Activated T-helper 2 cell treated with anti-CD3 and anti-CD28 coated beads, Interferon-gamma antibody, Interleukin-2, Interleukin-4, amounts not matched to agents 10 μg/mL and 5 μg/mL and 100 μg/mL, durations not matched to agents 14 hours and 24 hours and 36 hours (primary cell): ENCODE measurements around the gene KDM4C. TPM values are rescaled to one million over a fixed set of nuclear protein-coding genes. Genes with fewer than 3 reads are reported as not detected.
A peak's percentile ranks its signal among the peaks of the same experiment; 100 is the strongest.
"Not testable (repeated sequence)": the region's sequence is repeated elsewhere in the genome, so short reads cannot be mapped to it uniquely, and the experiment has no call there.

ENCODE experiments used
- DNase-seq: peaks from one replicate; pipeline ENCODE4 v3.0.0; 2021; ENCODE audit warnings: low spot score
- H3K27ac Mint-ChIP-seq: one replicate; pipeline ENCODE4 v1.8.0; 2021; ENCODE audit warnings: mixed read lengths
- H3K27me3 Mint-ChIP-seq: one replicate; pipeline ENCODE4 v1.8.0; 2021; ENCODE audit warnings: low read depth, mixed read lengths
- H3K36me3 Mint-ChIP-seq: one replicate; pipeline ENCODE4 v1.8.0; 2021; ENCODE audit warnings: low read depth, mixed read lengths
- H3K4me1 Mint-ChIP-seq: one replicate; pipeline ENCODE4 v1.8.0; 2021; ENCODE audit warnings: low read depth, mixed read lengths
- H3K4me3 Mint-ChIP-seq: one replicate; pipeline ENCODE4 v1.8.0; 2021; ENCODE audit warnings: low read depth, mild to moderate bottlenecking, moderate library complexity, mixed read lengths
- H3K9me3 Mint-ChIP-seq: one replicate; pipeline ENCODE4 v1.8.0; 2021; ENCODE audit warnings: mixed read lengths
- intact Hi-C: fragments of 100-400 bp; cut with micrococcal nuclease; formaldehyde crosslinking; loops from one replicate; pipeline ENCODE4 v1.15.1; 2023
- total RNA-seq: library from RNA; stranded (reverse); gene quantifications from 2 replicates; pipeline ENCODE4 v1.2.3, GENCODE V29; 2022

The KDM4C gene
- total RNA-seq, 1 donor from 2014 or later, result 38.4 TPM

DNA sequence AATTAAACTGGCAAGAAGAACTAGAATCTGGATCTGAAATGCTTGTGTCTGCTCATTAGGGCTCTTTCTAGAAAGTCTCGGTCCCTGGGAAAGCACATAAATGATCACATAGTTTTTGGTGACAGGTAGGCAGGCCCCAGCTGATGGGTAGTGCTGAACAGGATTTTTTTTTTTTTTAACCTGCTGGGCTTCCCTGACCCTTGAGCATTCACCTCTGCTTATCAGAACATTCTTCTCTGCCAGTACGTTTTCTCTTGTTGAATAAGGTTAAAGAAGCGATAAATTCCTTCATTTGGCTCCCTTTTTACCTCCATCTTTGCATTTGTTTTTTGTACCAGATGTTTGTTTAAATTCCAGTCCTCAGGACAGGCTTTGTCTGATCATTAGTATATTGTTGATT, 8.8 kb downstream of the KDM4C start:
- Mint-ChIP-seq H3K4me3 (no peak overlapping the region), H3K4me1 (peaks cover 31% of the 10 kb centered on the region), H3K27ac (no peak overlapping the region), H3K9me3 (peaks cover 6% of the 10 kb centered on the region), H3K27me3 (no peaks in the 10 kb centered on the region), H3K36me3 (peaks cover 17% of the 10 kb centered on the region)
- intact Hi-C loops, result no loop called here
- DNase-seq, result no peak

DNA sequence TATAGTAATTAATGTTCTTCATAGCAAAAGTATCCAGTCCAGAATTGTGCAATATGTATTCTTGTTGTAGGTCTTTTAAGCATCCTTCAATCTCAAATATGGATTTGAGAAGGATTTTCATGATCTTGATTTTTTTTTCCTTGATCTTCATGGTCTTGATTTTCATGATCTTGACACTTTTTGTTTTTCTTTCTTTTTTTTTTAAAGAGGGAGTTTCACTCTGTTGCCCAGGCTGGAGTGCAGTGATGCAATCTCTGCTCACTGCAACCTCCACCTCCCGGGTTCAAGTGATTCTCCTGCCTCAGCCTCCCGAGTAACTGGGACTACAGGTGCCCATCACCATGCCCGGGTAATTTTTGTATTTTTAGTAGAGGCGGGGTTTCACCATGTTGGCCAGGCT, 10.8 kb downstream of the KDM4C start:
- DNase-seq, H3K27me3 Mint-ChIP-seq, H3K27ac Mint-ChIP-seq, H3K36me3 Mint-ChIP-seq, H3K4me3 Mint-ChIP-seq, H3K9me3 Mint-ChIP-seq, intact Hi-C loops: not testable (repeated sequence)
- peaks cover 23% of the 10 kb centered on the region for H3K4me1 Mint-ChIP-seq

DNA sequence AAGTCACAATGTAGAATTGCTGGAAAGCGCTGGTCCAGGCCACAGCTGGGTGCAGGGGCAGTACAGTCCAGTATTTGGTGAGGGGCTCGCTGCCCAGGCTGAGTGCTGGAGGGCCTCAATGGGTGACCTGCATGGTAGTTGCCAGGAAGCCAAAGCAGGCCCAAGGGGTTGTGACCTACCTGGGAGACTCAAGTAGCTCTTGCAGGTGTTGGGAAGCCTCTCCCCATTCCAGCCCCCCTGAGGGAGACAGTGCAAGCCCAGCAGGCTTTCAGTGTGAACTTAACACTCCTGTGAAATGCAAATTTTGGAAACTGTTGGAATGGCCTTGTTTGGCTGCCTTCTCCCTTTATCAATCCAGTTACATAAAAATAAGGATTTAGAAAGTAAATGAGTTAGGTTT, 13.9 kb downstream of the KDM4C start:
- intact Hi-C loops, result no loop called here
- Mint-ChIP-seq H3K36me3 (peaks cover 6% of the 10 kb centered on the region), H3K4me3 (no peak overlapping the region), H3K9me3 (no peaks in the 10 kb centered on the region), H3K4me1 (peaks cover 8% of the 10 kb centered on the region), H3K27ac (no peak overlapping the region), H3K27me3 (no peaks in the 10 kb centered on the region)
- no peak for DNase-seq

DNA sequence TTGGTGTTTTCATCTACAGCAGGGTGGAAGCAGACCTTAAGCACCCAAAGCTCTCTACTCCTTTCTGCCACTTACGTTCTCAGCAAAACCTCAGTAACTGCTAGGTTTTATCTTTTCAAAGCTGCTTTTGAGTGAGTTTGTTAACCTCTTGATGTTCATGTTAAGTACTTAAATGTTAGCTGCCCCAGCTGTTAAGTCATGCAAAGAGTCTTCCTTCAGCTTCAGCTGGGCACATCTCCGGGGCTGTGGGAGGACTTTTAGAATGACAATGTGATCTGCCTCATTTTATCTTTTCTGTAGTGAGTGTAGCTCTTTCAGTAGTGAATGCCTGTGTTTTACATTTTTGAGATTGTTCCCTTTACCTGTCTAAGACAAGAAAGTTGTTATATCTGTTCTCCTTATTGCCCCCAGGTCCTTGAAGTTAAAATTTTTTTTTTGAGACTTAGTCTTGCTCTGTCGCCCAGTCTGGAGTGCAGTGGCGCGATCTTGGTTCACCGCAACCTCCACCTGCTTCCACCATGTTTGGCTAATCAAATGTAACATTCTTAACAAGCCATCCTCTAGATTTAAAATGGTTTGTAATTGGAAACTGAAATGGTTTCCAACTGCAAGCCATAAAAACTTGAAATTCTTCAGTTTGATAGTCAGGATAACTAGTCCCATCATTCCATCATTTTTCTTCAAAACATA, 19.6 kb downstream of the KDM4C start:
- H3K4me1 Mint-ChIP-seq, result peaks cover 16% of the 10 kb centered on the region
- peaks cover 9% of the 10 kb centered on the region for H3K36me3 Mint-ChIP-seq
- no peak overlapping the region for H3K4me3 Mint-ChIP-seq
- H3K27ac Mint-ChIP-seq, result peak overlapping the region; percentile 10
- intact Hi-C loops, result no loop called here
- H3K9me3 Mint-ChIP-seq, result no peaks in the 10 kb centered on the region
- DNase-seq, result no peak
- no peaks in the 10 kb centered on the region for H3K27me3 Mint-ChIP-seq

DNA sequence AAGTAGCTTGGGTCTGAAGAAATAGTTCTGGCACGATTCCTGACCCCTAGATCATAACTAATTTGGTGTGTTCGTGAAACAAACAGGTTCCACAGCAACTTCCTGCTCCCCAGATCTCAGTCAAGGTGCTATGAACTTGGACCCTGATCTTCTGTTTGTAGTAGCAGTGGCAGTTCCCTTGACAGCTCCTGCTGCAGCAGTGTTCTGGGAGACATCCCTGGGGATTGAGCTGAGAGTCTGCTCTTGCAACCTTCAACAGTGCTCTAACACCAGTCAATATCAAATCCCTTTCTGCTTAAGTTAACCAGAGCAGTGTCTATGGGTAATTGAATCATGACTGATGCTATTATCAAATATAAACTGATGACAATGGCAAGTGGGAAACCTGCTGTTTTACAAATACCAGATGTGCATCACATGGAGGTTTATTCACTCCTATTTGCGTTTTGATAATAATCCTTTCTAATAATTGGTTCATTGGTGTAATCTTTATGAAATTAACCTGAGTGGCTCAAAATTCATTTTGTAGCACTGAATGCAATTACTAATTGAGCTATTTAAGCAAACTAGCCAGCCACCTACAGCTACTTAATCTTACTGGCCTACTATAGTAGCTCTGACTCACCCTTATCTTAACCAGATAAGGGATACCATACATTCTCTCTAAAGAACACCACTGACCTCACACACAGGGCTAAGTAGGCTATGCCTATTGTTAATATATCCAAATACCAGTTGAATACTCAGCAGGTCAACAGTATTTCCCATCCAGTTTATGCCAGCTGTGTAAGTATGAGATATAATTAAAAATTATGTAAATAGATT, 21.9 kb downstream of the KDM4C start:
- peaks cover 30% of the 10 kb centered on the region for H3K4me1 Mint-ChIP-seq
- H3K9me3 Mint-ChIP-seq, result no peaks in the 10 kb centered on the region
- no peak overlapping the region for H3K27ac Mint-ChIP-seq
- no peak for DNase-seq
- no peaks in the 10 kb centered on the region for H3K27me3 Mint-ChIP-seq
- peaks cover 9% of the 10 kb centered on the region for H3K36me3 Mint-ChIP-seq
- intact Hi-C loops, result no loop called here
- H3K4me3 Mint-ChIP-seq, result no peak overlapping the region

DNA sequence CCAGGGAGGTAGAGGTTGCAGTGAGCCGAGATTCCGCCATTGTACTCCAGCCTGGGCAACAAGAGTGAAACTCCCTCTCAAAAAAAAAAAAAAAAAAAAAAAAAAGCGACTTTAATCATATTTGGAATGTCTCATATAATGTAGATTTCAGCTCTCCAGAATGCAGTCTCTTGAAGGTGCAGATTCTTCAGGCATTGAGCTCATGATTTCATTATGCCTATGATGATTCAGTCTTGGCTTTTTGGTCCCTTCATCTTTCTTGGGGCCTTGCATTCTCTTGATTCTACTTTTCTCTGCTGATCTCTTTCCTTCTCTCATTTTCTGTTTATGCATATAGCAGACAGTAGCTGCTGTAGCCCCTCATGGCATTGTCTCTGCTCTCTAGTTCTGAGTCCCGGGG, 22.9 kb downstream of the KDM4C start:
- DNase-seq, result no peak
- Mint-ChIP-seq H3K4me3 (no peak overlapping the region), H3K27me3 (no peaks in the 10 kb centered on the region), H3K36me3 (peaks cover 3% of the 10 kb centered on the region), H3K9me3 (no peaks in the 10 kb centered on the region), H3K27ac (no peak overlapping the region), H3K4me1 (peaks cover 30% of the 10 kb centered on the region)
- intact Hi-C loops, result no loop called here

DNA sequence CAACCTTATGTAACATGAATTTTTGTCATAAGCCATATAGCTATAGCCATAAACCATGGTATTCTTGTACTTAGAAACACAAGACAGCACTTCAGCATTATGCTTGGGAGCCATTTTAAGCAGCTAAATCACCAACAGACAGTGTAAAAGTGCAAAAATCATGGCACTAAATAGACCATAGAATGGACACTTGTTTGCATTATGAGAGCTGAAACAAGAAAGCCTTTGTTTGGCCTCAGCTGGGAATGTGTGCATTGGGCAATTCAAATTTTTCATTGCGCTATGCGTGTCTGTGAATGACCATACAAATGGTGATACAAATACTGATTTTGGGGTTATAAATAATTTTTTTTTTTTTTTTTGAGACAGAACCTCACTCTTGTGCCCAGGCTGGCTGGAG, 23.7 kb downstream of the KDM4C start:
- H3K4me3 Mint-ChIP-seq, result no peak overlapping the region
- DNase-seq, result no peak
- H3K36me3 Mint-ChIP-seq, result peaks cover 3% of the 10 kb centered on the region
- peaks cover 33% of the 10 kb centered on the region for H3K4me1 Mint-ChIP-seq
- no peaks in the 10 kb centered on the region for H3K9me3 Mint-ChIP-seq
- H3K27me3 Mint-ChIP-seq, result no peaks in the 10 kb centered on the region
- intact Hi-C loops, result no loop called here
- H3K27ac Mint-ChIP-seq, result no peak overlapping the region

DNA sequence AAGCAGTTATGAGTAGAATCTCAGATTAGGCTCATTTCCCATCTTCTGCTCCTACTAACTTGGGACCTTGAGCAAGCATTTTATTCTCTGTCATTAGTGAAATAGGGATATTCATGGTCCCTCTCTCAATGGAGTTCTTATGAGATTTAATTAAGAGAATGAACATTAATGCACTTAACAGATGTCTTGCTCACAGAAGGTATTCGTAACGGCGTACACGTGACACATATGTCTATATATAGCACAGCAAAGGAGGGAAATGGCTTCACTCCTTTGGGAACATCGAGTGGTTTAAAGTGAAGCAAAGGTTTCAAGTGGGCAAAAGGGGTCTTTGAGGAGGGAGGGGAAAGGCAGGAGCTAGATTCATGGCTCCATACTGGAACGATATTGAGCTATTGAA, 24.6 kb downstream of the KDM4C start:
- no peak for DNase-seq
- Mint-ChIP-seq H3K4me1 (peaks cover 28% of the 10 kb centered on the region), H3K4me3 (no peak overlapping the region), H3K27ac (no peak overlapping the region), H3K9me3 (no peaks in the 10 kb centered on the region), H3K36me3 (peaks cover 3% of the 10 kb centered on the region), H3K27me3 (no peaks in the 10 kb centered on the region)
- intact Hi-C loops, result no loop called here

DNA sequence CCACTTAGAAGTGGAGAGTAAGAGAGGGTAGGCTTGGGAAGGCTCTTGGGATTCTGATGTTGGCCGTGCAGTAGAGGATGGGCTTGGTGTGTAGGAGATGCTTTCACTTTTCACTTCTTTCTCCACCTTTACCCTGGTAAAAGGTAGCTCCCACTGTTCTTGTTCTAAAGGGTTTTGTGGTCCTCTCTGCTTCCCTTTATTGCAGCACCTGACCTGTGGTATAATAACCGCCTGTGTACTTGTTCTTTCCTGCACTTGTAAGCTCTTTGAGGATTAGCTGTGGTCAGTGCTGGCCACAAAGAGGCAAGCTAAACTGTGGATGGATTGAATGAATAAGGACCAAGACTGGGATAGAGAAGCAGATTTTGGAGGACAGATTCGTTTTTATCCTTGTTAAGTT, 25.2 kb downstream of the KDM4C start:
- Mint-ChIP-seq H3K27ac (no peak overlapping the region), H3K4me1 (peaks cover 29% of the 10 kb centered on the region), H3K27me3 (no peaks in the 10 kb centered on the region), H3K36me3 (peaks cover 3% of the 10 kb centered on the region), H3K9me3 (no peaks in the 10 kb centered on the region), H3K4me3 (no peak overlapping the region)
- DNase-seq, result no peak
- intact Hi-C loops, result no loop called here

DNA sequence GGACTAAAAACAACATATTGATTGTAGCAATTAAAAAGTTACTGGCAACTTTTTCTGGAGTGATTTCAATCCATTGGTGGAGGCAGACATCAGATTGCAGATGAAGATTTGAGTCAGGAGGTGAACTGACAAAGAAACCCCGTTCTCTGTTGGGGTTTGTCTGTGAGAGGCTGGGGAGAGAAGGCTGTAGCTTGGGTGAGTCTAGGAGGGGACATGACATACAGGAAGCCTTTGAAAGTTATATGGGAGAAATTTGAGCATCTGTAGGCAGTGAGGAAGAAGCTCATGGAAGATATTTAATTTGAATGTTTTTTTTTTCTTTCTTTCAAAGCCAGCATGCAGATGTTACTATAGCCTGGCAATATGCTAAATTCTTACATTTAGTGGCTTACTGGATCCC, 26.0 kb downstream of the KDM4C start:
- Mint-ChIP-seq H3K36me3 (peaks cover 3% of the 10 kb centered on the region), H3K27me3 (no peaks in the 10 kb centered on the region), H3K4me1 (peaks cover 32% of the 10 kb centered on the region), H3K9me3 (no peaks in the 10 kb centered on the region), H3K27ac (no peak overlapping the region), H3K4me3 (no peak overlapping the region)
- intact Hi-C loops, result no loop called here
- no peak for DNase-seq

DNA sequence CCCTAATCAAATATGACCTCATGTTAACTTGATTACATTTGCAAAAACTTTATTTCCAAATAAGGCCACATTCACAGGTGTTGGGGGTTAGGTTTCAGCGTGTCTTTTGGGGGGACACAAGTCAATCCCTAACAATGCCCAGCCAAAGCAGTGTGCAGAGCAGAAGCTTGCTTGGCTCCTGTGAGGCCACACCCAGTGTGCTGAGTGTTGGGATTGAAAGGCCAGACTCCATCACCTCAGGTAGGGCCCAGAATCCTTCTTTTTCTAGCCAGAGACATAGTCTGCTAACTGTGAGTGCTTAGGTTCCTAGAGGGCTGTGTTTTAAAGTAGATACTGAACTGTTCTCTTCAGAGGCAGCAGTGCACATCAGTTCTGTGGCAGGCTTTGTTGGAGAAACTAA, 27.9 kb downstream of the KDM4C start:
- Mint-ChIP-seq H3K9me3 (no peaks in the 10 kb centered on the region), H3K36me3 (peaks cover 3% of the 10 kb centered on the region), H3K4me1 (peaks cover 29% of the 10 kb centered on the region)

DNA sequence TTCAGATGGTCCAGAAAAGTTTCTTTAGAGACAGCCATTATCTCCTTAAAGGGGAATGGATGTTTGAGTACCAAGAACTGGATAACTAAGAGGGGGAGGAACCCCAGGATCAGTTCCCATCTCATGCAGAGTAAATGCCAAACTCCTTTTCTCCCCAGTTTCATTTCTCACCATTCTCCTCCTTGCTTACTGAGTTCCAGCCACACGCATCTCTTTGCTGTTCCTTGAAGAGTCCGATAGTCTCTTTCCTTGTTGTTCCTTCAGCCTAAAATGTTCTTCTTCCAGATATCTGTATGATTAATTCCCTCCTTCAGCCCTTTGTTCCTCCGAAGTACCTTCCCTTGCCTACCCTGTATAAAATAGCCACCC, 30.0 kb downstream of the KDM4C start:
- Mint-ChIP-seq H3K4me1 (peaks cover 18% of the 10 kb centered on the region), H3K9me3 (no peaks in the 10 kb centered on the region), H3K36me3 (peaks cover 6% of the 10 kb centered on the region), H3K4me3 (no peak overlapping the region), H3K27ac (peak overlapping the region; percentile 38), H3K27me3 (no peaks in the 10 kb centered on the region)
- intact Hi-C loops, result no loop called here
- no peak for DNase-seq

More for the DNA sequence above, 27.9 kb downstream of the KDM4C start:
- DNase-seq, result no peak
- Mint-ChIP-seq H3K27me3 (no peaks in the 10 kb centered on the region), H3K4me3 (no peak overlapping the region), H3K27ac (no peak overlapping the region)
- intact Hi-C loops, result no loop called here

DNA sequence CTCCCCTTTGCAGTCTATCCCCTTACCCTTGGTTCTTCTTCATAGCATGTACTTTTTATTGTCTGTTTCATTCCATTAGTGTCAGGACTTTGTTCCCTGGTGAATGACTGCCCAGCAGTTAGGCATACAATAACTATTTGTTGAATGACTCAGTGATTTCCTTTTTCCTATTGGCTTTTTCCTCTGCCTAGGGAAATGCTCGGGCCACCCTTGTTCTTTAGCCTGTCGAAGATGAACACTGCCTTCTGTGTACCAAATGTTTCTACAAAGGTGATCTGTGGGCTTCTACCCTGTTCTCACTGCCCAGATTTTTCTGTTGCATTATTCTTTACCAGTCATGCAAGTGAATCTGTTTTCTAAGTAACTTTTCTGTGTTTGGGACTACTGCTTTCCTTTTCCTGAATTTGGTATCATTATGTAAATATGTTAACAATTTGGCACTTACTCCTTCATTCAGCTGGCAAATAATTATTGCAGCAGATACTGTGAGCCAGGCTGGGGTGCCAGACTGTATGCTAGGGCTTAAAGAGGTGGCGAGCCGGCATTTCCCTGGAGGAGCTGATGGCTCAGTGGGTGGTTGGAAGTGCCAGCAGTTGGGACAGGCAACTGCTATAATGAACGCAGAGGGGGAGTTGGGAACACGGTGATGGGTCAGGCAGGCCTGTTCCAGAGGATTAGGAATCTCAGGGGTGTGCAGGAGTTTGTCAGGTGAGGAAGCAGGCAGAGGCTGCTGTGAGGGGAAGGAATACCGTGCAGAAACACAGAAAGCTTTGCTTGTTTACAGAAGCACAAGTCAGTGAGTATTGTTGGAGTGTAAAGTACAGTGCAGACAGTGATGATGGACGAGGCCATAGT, 30.6 kb downstream of the KDM4C start:
- intact Hi-C loops, result no loop called here
- H3K4me3 Mint-ChIP-seq, result no peak overlapping the region
- H3K9me3 Mint-ChIP-seq, result no peaks in the 10 kb centered on the region
- no peaks in the 10 kb centered on the region for H3K27me3 Mint-ChIP-seq
- peaks cover 12% of the 10 kb centered on the region for H3K36me3 Mint-ChIP-seq
- H3K27ac Mint-ChIP-seq, result peak overlapping the region; percentile 38
- peaks cover 12% of the 10 kb centered on the region for H3K4me1 Mint-ChIP-seq
- DNase-seq, result no peak
